Left lung (tissue), 10 donors: ENCODE measurements around the gene DIP2B. TPM values are rescaled to one million over a fixed set of nuclear protein-coding genes. Genes with fewer than 3 reads are reported as not detected.

ENCODE experiments used
- ATAC-seq: fragments of 200-7000 bp; cut with Tn5 transposase; one replicate; pipeline ENCODE4 v1.9.1; 2020; ENCODE audit warnings: moderate library complexity
- DNase-seq, 4 donors: peaks; one replicate each; pipeline ENCODE4 v3.0.0-alpha.2; 2013 to 2020
- H3K27ac ChIP-seq, 2 donors: fragments of 200-600 bp; sonication (generic) in 1 of 2; one replicate each; pipeline versions ENCODE4 v1.5.0 to v1.8.0; 2020 to 2021
- H3K27me3 ChIP-seq, 2 donors: fragments of 200-600 bp; sonication (generic) in 1 of 2; one replicate each; pipeline versions ENCODE4 v1.5.0 to v1.8.0; 2020 to 2021
- H3K36me3 ChIP-seq, 2 donors: fragments of 200-600 bp; sonication (generic) in 1 of 2; one replicate each; pipeline versions ENCODE4 v1.5.0 to v1.8.0; 2020 to 2021
- H3K4me1 ChIP-seq, 2 donors: fragments of 200-600 bp; one replicate each; pipeline ENCODE4 v1.8.0; 2021
- H3K4me3 ChIP-seq, 2 donors: fragments of 200-600 bp; sonication (generic) in 1 of 2; one replicate each; pipeline versions ENCODE4 v1.5.0 to v1.8.0; 2020 to 2021; ENCODE audit warnings: mild to moderate bottlenecking in 1 of 2
- H3K9me3 ChIP-seq, 2 donors: fragments of 200-600 bp; sonication (generic) in 1 of 2; one replicate each; pipeline versions ENCODE4 v1.5.0 to v1.8.0; 2020 to 2021
- intact Hi-C, 2 donors: fragments of 100-400 bp; cut with DNase I; formaldehyde crosslinking; loops; one replicate each; pipeline versions ENCODE4 v1.11.2 to v1.14.2; 2022
- polyA plus RNA-seq, 6 donors: library from polyadenylated mRNA; unstranded; fragments of 120-200 nt; gene quantifications; one replicate each; pipeline ENCODE4 v1.2.1, GENCODE V29; 2013; ENCODE audit not compliant: insufficient read length in 6 of 6
- total RNA-seq, 2 donors: library from RNA; stranded (reverse); fragmentation: NEBNext Ultra II Directional; extraction: Animal tissue kit (Norgen Biotek cat#: 25700); gene quantifications; one replicate each; pipeline ENCODE4 v1.2.1, GENCODE V29; 2021
- TF ChIP-seq, protein P1 (sequence below), 2 donors: fragments of 200-600 bp; sonication (generic) in 1 of 2; IDR thresholded peaks; one replicate each; pipeline versions ENCODE4 v1.5.0 to v1.8.0; 2021; ENCODE audit warnings: antibody characterized with exemption in 2 of 2
- donor health status: DM: no; HTN: yes; CAD: no.
- donor health status: DM: no; HTN: no; CAD: no.

DIP2B gene
- total and polyA plus RNA-seq, 8 donors, result 26.5 to 38.6 (median 33.8) TPM

DNA sequence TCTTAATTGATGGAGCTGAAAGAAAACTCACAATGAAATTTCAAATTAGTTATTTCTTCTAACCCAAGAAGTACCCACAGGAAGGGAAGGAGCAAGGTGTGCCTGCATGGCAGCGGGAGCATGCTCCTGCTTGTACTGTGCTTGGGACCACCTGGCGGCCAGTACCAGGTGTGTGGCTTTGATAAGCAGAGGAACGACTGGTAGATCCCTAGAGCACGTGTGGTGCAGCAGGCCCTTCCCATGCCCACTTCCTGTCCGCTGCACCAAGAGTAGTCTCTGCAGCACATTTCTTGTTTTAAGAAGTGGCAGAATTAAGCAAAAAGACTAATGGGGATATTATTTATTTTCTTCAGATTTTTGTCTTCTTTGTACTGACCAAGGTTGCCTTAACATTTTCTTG, 136.8 kb downstream of the DIP2B start:
- Histone ChIP-seq H3K27me3 (no peaks in the 10 kb centered on the region), H3K27ac (no peak overlapping the region), H3K4me3 (no peak overlapping the region), H3K36me3 (peaks cover 0 to 23% of the 10 kb centered on the region in 2 donors), H3K4me1 (peaks cover 0 to 6% of the 10 kb centered on the region in 2 donors), H3K9me3 (no peaks in the 10 kb centered on the region)
- DNase-seq (no peak), ATAC-seq (no peak)
- intact Hi-C loops, result no loop called here
- TF ChIP-seq, protein P1, sequence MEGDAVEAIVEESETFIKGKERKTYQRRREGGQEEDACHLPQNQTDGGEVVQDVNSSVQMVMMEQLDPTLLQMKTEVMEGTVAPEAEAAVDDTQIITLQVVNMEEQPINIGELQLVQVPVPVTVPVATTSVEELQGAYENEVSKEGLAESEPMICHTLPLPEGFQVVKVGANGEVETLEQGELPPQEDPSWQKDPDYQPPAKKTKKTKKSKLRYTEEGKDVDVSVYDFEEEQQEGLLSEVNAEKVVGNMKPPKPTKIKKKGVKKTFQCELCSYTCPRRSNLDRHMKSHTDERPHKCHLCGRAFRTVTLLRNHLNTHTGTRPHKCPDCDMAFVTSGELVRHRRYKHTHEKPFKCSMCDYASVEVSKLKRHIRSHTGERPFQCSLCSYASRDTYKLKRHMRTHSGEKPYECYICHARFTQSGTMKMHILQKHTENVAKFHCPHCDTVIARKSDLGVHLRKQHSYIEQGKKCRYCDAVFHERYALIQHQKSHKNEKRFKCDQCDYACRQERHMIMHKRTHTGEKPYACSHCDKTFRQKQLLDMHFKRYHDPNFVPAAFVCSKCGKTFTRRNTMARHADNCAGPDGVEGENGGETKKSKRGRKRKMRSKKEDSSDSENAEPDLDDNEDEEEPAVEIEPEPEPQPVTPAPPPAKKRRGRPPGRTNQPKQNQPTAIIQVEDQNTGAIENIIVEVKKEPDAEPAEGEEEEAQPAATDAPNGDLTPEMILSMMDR (IDR thresholded peaks at IDR 0.05), result no peak

DNA sequence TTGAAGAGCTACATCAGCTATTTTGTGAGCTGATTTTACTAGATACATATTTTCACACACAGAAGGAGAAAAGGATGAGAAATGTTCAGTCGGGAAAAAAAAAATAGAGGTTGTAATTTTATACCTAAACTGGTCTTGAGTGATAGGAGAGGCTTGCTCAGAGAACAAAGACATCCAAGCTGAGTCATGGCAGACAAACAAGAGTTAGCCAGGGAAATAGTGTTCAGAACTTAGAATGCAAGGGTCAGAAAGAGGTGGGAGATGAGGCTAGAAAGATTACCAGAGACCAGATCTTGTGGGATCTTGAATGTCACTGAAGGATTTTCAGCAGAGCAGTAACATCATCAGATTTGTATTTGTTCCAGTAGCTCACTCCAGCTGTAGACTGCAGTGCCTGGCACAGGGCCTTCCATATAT, 137.3 kb downstream of the DIP2B start:
- TF ChIP-seq, protein P1 (IDR thresholded peaks at IDR 0.05), result no peak
- Histone ChIP-seq H3K36me3 (peaks cover 0 to 23% of the 10 kb centered on the region in 2 donors), H3K9me3 (no peaks in the 10 kb centered on the region), H3K27ac (no peak overlapping the region), H3K4me1 (peaks cover 0 to 6% of the 10 kb centered on the region in 2 donors), H3K4me3 (no peak overlapping the region), H3K27me3 (no peaks in the 10 kb centered on the region)
- intact Hi-C loops, result no loop called here
- no peak for DNase-seq
- ATAC-seq, result no peak

DNA sequence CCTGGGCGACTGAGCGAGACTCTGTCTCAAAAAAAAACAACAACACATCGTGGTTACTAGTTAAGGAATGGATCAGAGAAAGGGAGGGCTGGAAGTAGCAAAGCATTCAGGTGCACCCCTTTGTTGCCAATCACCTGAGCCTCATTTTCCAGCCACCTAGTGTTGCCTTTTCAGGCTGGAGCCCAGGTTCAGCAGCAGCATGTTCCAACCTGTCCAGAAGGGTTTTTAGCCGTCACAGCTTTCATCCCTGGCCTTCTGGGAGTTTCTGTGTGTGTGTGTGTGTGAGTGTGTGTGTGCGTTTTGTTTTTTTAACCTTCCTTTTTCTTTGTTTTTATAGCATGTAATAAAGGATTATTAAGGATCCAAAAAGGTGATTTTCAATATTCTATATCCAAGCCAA, 138.0 kb downstream of the DIP2B start:
- Histone ChIP-seq H3K36me3 (peaks cover 0 to 23% of the 10 kb centered on the region in 2 donors), H3K27ac (no peak overlapping the region), H3K9me3 (no peaks in the 10 kb centered on the region), H3K27me3 (no peaks in the 10 kb centered on the region), H3K4me3 (no peak overlapping the region), H3K4me1 (peaks cover 0 to 5% of the 10 kb centered on the region in 2 donors)
- TF ChIP-seq, protein P1 (IDR thresholded peaks at IDR 0.05), result no peak
- ATAC-seq, result no peak
- intact Hi-C loops, result no loop called here
- no peak for DNase-seq

DNA sequence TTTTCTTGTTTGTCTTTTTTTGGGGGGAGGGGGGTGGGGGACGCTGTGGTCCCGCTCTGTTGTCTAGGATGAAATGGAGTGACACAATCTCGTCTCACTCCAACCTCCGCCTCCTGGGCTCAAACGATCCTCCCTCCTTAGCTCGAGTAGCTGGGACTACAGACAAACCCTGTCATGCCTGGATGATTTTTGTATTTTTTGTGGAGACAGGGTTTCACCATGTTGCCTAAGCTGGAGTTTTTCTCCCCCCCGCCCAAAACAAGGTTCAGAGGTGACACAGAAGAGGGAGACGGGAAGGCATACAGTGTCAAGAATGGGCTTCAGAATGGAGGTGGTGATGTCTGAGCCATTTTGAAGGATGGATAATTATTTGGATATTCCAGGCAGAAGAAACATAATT, 142.2 kb downstream of the DIP2B start:
- Histone ChIP-seq H3K36me3 (peaks cover 0 to 8% of the 10 kb centered on the region in 2 donors), H3K27me3 (no peaks in the 10 kb centered on the region), H3K4me1 (no peaks in the 10 kb centered on the region), H3K9me3 (no peaks in the 10 kb centered on the region), H3K4me3 (no peak overlapping the region), H3K27ac (no peak overlapping the region)
- TF ChIP-seq, protein P1 (IDR thresholded peaks at IDR 0.05), result no peak
- ATAC-seq, result no peak
- no peak for DNase-seq
- intact Hi-C loops, result no loop called here

DNA sequence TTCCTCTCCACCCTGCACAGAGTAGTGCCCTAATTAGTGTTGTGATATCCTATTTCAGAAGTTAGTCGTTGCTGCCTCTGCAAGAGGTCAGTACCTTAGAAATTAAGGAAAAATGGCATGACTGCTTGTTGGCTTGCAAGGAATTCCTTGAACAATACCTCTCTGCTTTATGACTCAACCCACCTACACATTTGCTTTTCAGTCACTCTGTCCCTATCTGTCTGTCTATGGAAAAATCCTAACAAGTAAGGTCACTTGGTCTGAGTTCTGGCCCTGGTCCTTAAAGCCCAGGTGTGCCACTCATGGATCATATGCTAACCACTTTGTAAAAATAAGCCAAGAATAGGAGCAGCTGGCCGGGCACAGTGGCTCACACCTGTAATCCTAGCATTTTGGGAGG, 142.7 kb downstream of the DIP2B start:
- peaks cover 0 to 4% of the 10 kb centered on the region in 2 donors for H3K36me3 ChIP-seq
- intact Hi-C loops, result no loop called here
- H3K4me3 ChIP-seq, result no peak overlapping the region
- no peaks in the 10 kb centered on the region for H3K9me3 ChIP-seq
- no peak overlapping the region for H3K27ac ChIP-seq
- no peaks in the 10 kb centered on the region for H3K27me3 ChIP-seq
- ATAC-seq, result peak; percentile 12
- TF ChIP-seq, protein P1 (IDR thresholded peaks at IDR 0.05), result no peak
- no peak for DNase-seq
- no peaks in the 10 kb centered on the region for H3K4me1 ChIP-seq
